ENCODE data around the gene SV2C.

DNA sequence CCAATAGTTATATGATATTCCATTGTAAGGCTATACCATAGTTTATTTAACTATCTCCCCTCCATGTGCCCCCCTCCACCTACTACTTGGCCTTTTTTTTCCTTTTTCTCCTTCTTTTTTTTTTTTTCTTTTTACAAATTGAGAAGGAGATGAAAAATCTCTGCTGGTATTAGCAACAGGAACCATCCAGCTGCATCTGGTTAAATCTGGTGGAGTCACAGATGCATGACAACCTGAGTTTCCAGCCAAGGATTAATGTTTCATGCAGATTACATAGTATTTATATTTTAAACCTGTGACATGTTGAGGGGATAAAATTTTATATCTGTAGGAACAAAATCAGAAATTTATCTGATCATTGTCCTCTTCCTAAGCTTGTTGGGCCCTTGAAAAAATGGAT is 191.4 kb downstream of the SV2C start:
- TF ChIP-seq, protein P1, sequence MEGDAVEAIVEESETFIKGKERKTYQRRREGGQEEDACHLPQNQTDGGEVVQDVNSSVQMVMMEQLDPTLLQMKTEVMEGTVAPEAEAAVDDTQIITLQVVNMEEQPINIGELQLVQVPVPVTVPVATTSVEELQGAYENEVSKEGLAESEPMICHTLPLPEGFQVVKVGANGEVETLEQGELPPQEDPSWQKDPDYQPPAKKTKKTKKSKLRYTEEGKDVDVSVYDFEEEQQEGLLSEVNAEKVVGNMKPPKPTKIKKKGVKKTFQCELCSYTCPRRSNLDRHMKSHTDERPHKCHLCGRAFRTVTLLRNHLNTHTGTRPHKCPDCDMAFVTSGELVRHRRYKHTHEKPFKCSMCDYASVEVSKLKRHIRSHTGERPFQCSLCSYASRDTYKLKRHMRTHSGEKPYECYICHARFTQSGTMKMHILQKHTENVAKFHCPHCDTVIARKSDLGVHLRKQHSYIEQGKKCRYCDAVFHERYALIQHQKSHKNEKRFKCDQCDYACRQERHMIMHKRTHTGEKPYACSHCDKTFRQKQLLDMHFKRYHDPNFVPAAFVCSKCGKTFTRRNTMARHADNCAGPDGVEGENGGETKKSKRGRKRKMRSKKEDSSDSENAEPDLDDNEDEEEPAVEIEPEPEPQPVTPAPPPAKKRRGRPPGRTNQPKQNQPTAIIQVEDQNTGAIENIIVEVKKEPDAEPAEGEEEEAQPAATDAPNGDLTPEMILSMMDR (IDR thresholded peaks at IDR 0.05): no peak
- no peak for TF ChIP-seq POLR2A (IDR thresholded peaks at IDR 0.05)

Data from vagina (tissue), 2 donors.